Ascending aorta (tissue), 2 donors: Measurements from ENCODE around the gene BNIP3. TPM values are rescaled to one million over a fixed set of nuclear protein-coding genes. Genes with fewer than 3 reads are reported as not detected.
"Not testable (repeated sequence)": the region's sequence is repeated elsewhere in the genome, so short reads cannot be mapped to it uniquely, and the experiment has no call there.

ENCODE experiments used
- DNase-seq, 2 donors: peaks; one replicate each; pipeline ENCODE4 v3.0.0-alpha.2; 2019; ENCODE audit warnings: low spot score in 2 of 2
- H3K27ac ChIP-seq, 2 donors: fragments of 200-600 bp; sonication (generic); one replicate each; pipeline ENCODE4 v1.5.1; 2016 to 2017; ENCODE audit warnings: mild to moderate bottlenecking in 1 of 2
- H3K27me3 ChIP-seq: fragments of 200-600 bp; sonication (generic); one replicate; pipeline ENCODE4 v1.5.1; 2017
- H3K36me3 ChIP-seq, 2 donors: fragments of 200-600 bp; sonication (generic); one replicate each; pipeline ENCODE4 v1.5.1; 2016
- H3K4me1 ChIP-seq, 2 donors: fragments of 200-600 bp; sonication (generic); one replicate each; pipeline ENCODE4 v1.5.1; 2016 to 2017; ENCODE audit warnings: mild to moderate bottlenecking in 1 of 2
- H3K4me3 ChIP-seq, 2 donors: fragments of 200-600 bp; sonication (generic); one replicate each; pipeline ENCODE4 v1.5.1; 2016 to 2017; ENCODE audit warnings: mild to moderate bottlenecking in 1 of 2
- H3K9me3 ChIP-seq, 2 donors: fragments of 200-600 bp; sonication (generic); one replicate each; pipeline ENCODE4 v1.5.1; 2016
- intact Hi-C: fragments of 100-400 bp; cut with DNase I; formaldehyde crosslinking; loops from one replicate; pipeline ENCODE4 v1.15.1; 2023
- total RNA-seq: library from RNA; depleted of rRNA; stranded (reverse); fragments of >200 nt; gene quantifications from one replicate; pipeline ENCODE4 v1.1.0, GENCODE V29; 2016
- TF ChIP-seq, protein P1 (sequence below), 3 experiments: fragments of 200-600 bp in 2 of 3; fragments of 450-650 bp in 1 of 3; sonication (generic) in 2 of 3; IDR thresholded peaks; one replicate each; pipeline ENCODE4 v1.5.1; 2016 to 2019; ENCODE audit warnings: antibody characterized with exemption in 3 of 3, mild to moderate bottlenecking in 1 of 3, moderate library complexity in 1 of 3

BNIP3 gene
- total RNA-seq, 1 donor from 2014 or later: 18.3 TPM

DNA sequence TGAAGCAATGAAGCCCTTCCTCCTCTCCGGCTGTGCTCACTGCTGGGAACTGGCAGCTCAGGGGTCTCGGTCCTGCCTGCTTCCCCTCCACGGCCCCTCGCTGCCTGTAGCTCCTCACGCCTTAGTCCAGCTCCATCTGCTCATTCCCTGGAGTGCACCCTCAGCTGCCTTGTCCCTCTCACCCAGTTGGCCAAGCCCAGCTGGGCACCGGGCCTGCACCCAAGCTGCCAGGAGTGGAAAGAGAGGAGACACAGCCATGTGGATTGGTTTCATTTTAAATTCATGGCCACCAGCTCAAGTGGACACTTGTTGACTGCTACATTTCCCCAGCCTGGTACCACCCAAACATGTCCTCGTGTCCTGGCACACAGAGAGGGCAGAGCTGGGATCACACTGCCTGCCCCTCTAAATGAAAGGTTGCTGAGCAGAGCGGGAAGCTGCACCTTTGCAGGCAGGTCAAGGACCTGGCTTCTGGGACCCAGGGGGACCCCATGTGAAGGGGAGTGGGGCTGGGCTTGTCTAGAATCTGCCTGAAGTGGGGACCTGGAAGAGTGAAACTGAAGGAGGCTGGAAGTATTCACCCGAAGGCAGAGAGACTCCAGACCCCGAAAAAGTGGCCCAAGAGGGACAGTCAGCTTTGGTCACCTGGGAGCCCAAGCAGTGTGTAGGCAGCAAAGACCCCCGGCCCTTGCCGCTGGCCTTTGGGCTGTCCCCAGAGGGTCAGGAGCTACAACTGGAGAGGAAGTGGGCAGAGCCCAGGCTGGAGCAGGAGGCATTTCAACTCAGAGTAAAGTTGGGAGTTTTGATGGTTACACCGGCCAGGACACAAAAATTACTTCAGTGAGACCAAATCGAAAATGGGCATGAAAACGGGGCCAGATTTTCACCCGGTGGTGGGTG lies 15.0 kb upstream of the BNIP3 start:
- no peaks in the 10 kb centered on the region for H3K9me3 ChIP-seq
- no peaks in the 10 kb centered on the region for H3K4me1 ChIP-seq
- no peak for DNase-seq
- H3K36me3 ChIP-seq: no peaks in the 10 kb centered on the region
- no peak overlapping the region for H3K4me3 ChIP-seq
- no peak overlapping the region for H3K27ac ChIP-seq
- TF ChIP-seq, protein P1, sequence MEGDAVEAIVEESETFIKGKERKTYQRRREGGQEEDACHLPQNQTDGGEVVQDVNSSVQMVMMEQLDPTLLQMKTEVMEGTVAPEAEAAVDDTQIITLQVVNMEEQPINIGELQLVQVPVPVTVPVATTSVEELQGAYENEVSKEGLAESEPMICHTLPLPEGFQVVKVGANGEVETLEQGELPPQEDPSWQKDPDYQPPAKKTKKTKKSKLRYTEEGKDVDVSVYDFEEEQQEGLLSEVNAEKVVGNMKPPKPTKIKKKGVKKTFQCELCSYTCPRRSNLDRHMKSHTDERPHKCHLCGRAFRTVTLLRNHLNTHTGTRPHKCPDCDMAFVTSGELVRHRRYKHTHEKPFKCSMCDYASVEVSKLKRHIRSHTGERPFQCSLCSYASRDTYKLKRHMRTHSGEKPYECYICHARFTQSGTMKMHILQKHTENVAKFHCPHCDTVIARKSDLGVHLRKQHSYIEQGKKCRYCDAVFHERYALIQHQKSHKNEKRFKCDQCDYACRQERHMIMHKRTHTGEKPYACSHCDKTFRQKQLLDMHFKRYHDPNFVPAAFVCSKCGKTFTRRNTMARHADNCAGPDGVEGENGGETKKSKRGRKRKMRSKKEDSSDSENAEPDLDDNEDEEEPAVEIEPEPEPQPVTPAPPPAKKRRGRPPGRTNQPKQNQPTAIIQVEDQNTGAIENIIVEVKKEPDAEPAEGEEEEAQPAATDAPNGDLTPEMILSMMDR (IDR thresholded peaks at IDR 0.05): no peak
- intact Hi-C loops: no loop called here
- H3K27me3 ChIP-seq: no peaks in the 10 kb centered on the region

DNA sequence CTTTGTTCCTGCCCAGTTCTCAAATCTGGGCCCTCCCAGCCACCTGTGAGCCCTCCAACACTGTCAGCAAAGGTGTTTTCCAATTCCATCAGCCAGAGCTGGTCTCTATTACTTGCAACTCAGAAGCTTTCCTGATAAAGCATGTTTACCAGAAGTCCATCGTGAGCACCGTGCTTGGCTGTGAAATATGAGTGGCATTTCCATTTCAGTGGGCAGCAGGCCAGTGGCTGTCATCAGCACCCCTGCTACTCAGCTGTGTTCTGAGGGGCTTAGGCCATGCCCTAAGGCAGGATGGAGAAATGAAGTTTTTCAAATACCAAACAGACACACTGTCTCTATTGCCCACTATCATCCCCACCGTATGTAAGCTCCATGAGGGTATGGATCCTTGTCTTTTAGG lies 12.7 kb upstream of the BNIP3 start:
- intact Hi-C loops: no loop called here
- H3K36me3 ChIP-seq: no peaks in the 10 kb centered on the region

DNA sequence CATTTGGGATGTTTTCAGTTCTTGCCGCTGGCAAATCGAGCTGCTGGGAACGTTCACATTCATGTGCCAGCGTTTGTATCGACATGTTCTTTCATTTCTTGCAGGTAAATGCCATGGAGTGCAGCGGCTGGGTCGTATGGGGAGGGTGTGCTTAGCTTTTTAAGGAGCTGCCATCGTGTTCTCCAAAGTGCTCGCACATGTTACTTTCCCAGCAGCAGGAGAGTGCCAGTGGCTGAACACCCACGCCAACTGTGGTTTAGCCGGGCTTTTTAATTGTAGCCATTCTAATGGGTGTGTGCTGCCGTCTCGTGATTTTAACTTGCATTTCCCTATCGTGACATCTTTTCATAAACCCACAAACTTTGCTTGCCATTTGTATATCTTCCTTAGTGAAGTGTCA lies 11.6 kb upstream of the BNIP3 start:
- DNase-seq: no peak
- H3K4me1 ChIP-seq: no peaks in the 10 kb centered on the region
- intact Hi-C loops: no loop called here
- peaks cover 0 to 1% of the 10 kb centered on the region in 2 donors for H3K9me3 ChIP-seq
- H3K27ac ChIP-seq: no peak overlapping the region
- H3K4me3 ChIP-seq: no peak overlapping the region
- H3K36me3 ChIP-seq: no peaks in the 10 kb centered on the region
- H3K27me3 ChIP-seq: no peaks in the 10 kb centered on the region
- TF ChIP-seq, protein P1 (IDR thresholded peaks at IDR 0.05): no peak

More for the DNA sequence above, 12.7 kb upstream of the BNIP3 start:
- Histone ChIP-seq H3K27ac (no peak overlapping the region), H3K27me3 (no peaks in the 10 kb centered on the region), H3K9me3 (no peaks in the 10 kb centered on the region), H3K4me1 (no peaks in the 10 kb centered on the region), H3K4me3 (no peak overlapping the region)
- TF ChIP-seq, protein P1 (IDR thresholded peaks at IDR 0.05): no peak
- no peak for DNase-seq

DNA sequence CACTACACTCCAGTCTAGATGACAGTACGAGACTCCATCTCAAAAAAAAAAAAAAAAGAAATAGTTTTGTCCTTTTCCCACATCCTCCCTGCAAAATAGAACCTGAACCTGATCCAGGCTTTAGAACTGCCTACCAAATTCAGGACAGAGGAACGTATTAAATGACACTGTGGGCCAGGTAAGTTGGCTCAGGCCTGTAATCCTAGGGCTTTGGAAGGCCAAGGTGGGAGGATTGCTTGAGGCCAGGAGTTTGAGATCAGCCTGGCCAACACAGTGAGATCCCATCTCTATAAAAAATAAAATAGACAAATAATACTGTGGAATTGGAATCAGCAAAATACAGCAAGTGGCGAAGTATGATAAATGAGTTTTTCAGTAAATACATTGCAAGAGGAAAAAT lies 10.0 kb upstream of the BNIP3 start:
- intact Hi-C loops: no loop called here
- H3K4me3 ChIP-seq: no peak overlapping the region
- TF ChIP-seq, protein P1 (IDR thresholded peaks at IDR 0.05): no peak

DNA sequence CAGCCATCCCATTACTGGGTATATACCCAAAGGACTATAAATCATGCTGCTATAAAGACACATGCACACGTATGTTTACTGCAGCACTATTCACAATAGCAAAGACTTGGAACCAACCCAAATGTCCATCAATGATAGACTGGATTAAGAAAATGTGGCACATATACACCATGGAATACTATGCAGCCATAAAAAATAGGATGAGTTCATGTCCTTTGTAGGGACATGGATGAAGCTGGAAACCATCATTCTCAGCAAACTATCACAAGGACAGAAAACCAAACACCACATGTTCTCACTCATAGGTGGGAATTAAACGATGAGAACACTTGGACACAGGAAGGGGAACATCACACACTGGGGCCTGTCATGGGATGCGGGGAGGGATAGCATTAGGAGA lies 6.1 kb upstream of the BNIP3 start:
- H3K4me1 ChIP-seq, H3K27me3 ChIP-seq, H3K4me3 ChIP-seq, intact Hi-C loops, H3K9me3 ChIP-seq, H3K36me3 ChIP-seq, DNase-seq, H3K27ac ChIP-seq: not testable (repeated sequence)

More for the DNA sequence above, 10.0 kb upstream of the BNIP3 start:
- Histone ChIP-seq H3K36me3 (no peaks in the 10 kb centered on the region), H3K4me1 (no peaks in the 10 kb centered on the region), H3K27me3 (no peaks in the 10 kb centered on the region), H3K9me3 (peaks cover 0 to 5% of the 10 kb centered on the region in 2 donors), H3K27ac (no peak overlapping the region)
- DNase-seq: no peak

DNA sequence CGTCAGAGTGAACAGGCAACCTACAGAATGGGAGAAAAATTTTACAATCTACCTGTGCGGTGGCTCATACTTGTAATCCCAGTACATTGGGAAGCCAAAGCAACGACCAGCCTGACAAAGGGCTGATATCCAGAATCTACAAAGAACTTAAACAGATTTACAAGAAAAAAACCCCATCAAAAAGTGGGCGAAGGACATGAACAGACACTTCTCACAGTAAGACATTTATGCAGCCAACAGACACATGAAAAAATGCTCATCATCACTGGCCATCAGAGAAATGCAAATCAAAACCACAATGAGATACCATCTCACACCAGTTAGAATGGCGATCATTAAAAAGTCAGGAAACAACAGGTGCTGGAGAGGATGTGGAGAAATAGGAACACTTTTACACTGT lies 5.6 kb upstream of the BNIP3 start:
- intact Hi-C loops, H3K27ac ChIP-seq: not testable (repeated sequence)

DNA sequence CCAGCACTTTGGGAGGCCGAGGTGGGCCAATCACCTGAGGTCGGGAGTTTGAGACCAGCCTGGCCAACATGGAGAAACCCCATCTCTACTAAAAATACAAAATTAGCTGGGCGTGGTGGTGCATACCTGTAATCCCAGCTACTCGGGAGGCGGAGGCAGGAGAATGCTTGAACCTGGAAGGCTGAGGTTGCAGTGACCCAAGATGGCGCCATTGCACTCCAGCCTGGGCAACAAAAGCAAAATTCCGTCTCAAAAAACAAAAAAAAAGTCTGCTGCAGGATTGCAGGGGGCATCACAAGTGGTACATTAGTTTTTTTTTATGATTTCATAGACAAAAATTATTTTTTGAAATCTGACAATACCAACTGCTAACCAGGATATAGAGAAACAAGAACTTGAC lies 5.1 kb upstream of the BNIP3 start:
- H3K4me1 ChIP-seq, H3K4me3 ChIP-seq, DNase-seq, H3K9me3 ChIP-seq, H3K27me3 ChIP-seq, H3K36me3 ChIP-seq, intact Hi-C loops, H3K27ac ChIP-seq: not testable (repeated sequence)

More for the DNA sequence above, 5.6 kb upstream of the BNIP3 start:
- not testable (repeated sequence) for H3K4me3 ChIP-seq, H3K9me3 ChIP-seq, DNase-seq, H3K27me3 ChIP-seq, H3K4me1 ChIP-seq, H3K36me3 ChIP-seq
